GM12872 (cell line): ENCODE measurements around the gene SHC1.

ENCODE experiments used
- TF ChIP-seq, protein P1 (sequence below): IDR thresholded peaks from 3 replicates; pipeline ENCODE4 v1.5.1; 2011; ENCODE audit warnings: low read depth, mild to moderate bottlenecking, low read length, moderate library complexity; ENCODE audit not compliant: insufficient read depth

Gene SHC1

GRCh38 chr1:155015527-155016230 lies 45.1 kb upstream of the SHC1 start:
- TF ChIP-seq, protein P1, sequence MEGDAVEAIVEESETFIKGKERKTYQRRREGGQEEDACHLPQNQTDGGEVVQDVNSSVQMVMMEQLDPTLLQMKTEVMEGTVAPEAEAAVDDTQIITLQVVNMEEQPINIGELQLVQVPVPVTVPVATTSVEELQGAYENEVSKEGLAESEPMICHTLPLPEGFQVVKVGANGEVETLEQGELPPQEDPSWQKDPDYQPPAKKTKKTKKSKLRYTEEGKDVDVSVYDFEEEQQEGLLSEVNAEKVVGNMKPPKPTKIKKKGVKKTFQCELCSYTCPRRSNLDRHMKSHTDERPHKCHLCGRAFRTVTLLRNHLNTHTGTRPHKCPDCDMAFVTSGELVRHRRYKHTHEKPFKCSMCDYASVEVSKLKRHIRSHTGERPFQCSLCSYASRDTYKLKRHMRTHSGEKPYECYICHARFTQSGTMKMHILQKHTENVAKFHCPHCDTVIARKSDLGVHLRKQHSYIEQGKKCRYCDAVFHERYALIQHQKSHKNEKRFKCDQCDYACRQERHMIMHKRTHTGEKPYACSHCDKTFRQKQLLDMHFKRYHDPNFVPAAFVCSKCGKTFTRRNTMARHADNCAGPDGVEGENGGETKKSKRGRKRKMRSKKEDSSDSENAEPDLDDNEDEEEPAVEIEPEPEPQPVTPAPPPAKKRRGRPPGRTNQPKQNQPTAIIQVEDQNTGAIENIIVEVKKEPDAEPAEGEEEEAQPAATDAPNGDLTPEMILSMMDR, result no peak

DNA sequence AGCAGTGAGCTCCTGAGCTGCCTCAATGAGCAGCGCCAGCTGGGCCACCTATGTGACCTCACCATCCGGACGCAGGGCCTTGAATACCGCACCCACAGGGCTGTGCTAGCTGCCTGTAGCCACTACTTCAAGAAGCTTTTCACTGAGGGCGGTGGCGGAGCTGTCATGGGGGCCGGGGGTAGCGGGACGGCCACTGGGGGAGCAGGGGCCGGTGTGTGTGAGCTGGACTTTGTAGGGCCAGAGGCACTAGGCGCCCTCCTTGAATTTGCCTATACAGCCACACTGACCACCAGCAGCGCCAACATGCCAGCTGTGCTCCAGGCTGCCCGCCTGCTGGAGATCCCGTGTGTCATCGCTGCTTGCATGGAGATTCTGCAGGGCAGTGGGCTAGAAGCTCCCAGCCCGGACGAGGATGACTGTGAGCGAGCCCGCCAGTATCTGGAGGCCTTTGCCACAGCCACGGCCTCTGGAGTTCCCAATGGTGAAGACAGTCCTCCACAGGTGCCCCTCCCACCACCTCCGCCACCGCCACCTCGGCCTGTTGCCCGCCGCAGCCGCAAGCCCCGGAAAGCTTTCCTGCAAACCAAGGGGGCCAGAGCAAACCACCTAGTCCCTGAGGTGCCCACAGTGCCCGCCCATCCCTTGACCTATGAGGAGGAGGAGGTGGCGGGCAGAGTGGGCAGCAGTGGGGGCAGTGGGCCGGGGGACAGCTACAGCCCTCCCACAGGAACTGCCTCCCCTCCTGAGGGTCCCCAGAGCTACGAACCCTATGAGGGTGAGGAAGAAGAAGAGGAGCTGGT lies 44.4 kb upstream of the SHC1 start:
- TF ChIP-seq, protein P1, result no peak

DNA sequence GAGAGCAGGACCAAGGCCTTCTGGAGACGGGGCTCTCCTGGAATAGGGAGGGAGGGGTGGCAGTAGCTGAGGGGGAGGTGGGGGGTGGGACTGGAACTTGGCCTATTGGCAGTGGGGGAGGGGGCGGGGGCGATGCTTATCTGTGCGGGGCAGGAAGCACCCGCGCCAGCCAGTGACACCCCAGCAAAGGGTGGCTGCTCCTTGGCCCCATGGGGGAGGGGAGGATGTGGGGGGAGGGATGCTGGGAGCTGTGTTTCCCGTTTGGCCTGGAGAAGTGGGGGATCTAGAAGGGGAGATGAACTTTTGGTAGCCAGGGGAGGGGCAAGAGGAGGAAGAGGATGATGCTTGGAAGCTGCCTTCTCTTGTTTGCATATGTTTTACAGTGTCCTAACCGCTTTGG lies 43.1 kb upstream of the SHC1 start:
- TF ChIP-seq, protein P1, result no peak

DNA sequence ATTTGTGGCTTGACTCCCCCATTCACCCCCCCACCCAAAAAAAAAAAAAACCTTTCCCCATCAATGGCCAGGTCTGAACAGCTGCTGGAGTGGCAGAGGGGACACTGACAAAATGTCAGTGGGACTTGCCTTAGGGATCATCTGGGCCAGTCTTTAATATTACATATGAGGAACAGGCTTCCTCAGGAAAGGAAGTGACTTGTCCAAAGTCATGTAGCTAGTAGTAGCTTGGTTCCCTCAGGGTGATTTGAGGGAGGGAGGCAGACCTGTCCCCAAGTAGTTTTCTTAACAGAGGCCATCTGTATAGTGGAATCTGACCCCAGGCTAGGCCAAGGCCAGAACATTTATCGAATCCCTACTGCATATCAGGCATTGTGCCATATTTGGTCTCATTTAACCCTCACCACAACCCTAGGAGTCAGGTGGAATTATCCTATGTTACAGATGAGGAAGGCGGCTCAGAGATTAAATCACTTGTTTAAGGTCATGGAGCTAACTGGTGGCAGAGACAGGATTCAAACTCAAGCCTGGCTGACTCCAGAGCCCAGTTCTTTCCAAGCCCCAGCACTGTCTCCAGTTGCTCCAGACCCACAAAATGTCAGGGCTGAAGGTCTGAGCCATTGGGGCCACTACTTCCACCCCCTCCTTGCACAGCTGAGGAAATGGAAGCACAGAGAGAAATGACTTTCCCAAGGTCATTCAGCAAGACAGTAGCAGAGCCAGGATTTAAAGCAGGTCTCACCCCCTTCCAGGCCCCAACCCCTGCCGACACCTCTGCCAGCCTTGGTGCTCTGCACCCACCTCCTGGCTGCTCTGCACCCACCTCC lies 42.4 kb upstream of the SHC1 start:
- TF ChIP-seq, protein P1, result no peak

GRCh38 chr1:155012026-155012546 lies 41.5 kb upstream of the SHC1 start:
- TF ChIP-seq, protein P1, result no peak

DNA sequence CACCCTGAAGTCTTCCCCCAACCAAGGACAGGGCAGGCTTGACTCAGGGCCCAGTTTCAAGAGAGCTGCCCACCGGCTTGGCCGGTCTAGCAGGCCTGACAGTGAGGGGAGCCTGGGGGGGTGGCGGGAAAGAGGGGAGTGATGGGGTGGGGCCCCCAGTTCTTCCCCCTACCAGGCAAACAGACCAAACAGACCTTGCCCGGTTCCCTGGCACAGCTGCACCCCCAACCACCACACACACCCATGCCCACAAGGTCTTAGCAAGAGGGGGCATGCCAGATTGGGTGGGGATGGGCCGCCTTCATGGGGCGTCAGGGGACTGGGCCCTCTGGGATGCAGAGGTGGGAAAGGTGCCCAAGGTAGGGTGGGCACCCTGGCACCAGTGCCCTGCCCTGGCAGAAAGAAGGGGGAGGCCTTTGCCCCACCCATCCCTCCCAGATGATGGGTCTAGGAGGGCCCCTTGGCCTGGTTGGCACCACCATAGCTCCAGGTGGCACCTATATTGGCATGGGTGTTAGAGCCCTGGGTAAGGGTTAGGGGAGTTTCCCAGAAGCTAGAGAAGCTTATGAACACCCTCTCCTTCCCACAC lies 41.0 kb upstream of the SHC1 start:
- TF ChIP-seq, protein P1, result no peak
